MCF 10A (cell line): ENCODE results near the gene CCDC57. TPM values are rescaled to one million over a fixed set of nuclear protein-coding genes. Genes with fewer than 3 reads are reported as not detected.

Experiments
- BruUV-seq: library from RNA; stranded (reverse); fragments of 400-500 nt; replicated peaks from 2 replicates; lab custom pipeline; 2021; lab: Mats Ljungman, UMichigan
- CTCF ChIA-PET: fragments of 300-600 bp; sonication (Branson Sonifier 250); formaldehyde crosslinking; extraction: SDS; loops from one replicate; lab custom pipeline; 2021; ENCODE audit warnings: antibody characterized with exemption, inconsistent platforms; lab: Yijun Ruan, JAX
- POLR2A ChIA-PET: fragments of 300-600, 350-650 bp; sonication (Branson Sonifier 250); formaldehyde crosslinking; extraction: SDS; loops from one replicate; lab custom pipeline; 2020; ENCODE audit warnings: antibody characterized with exemption, inconsistent platforms; lab: Yijun Ruan, JAX
- DNase-seq: peaks from one replicate; pipeline ENCODE4 v3.0.0-alpha.2; 2018; ENCODE audit not compliant: unreplicated experiment
- H3K27ac Mint-ChIP-seq: one replicate; pipeline ENCODE4 v1.8.0; 2022; ENCODE audit warnings: mild to moderate bottlenecking, low read depth, mixed read lengths; ENCODE audit not compliant: unreplicated experiment
- H3K27me3 Mint-ChIP-seq: one replicate; pipeline ENCODE4 v1.8.0; 2022; ENCODE audit warnings: mixed read lengths; ENCODE audit not compliant: insufficient read depth, unreplicated experiment
- H3K36me3 Mint-ChIP-seq: one replicate; pipeline ENCODE4 v1.8.0; 2022; ENCODE audit warnings: mild to moderate bottlenecking, moderate library complexity, mixed read lengths; ENCODE audit not compliant: insufficient read depth, unreplicated experiment
- H3K4me1 Mint-ChIP-seq: one replicate; pipeline ENCODE4 v1.8.0; 2022; ENCODE audit warnings: mixed read lengths; ENCODE audit not compliant: insufficient read depth, unreplicated experiment
- H3K4me3 Mint-ChIP-seq: one replicate; pipeline ENCODE4 v1.8.0; 2022; ENCODE audit warnings: mild to moderate bottlenecking, moderate library complexity, mixed read lengths; ENCODE audit not compliant: unreplicated experiment
- H3K9me3 Mint-ChIP-seq: one replicate; pipeline ENCODE4 v1.8.0; 2022; ENCODE audit warnings: mixed read lengths; ENCODE audit not compliant: unreplicated experiment
- intact Hi-C: fragments of 100-400 bp; cut with micrococcal nuclease; formaldehyde crosslinking; loops from 2 replicates; pipeline ENCODE4 v1.14.1; 2022
- total RNA-seq: library from RNA; stranded (reverse); gene quantifications from 2 replicates; pipeline ENCODE4 v1.2.3, GENCODE V29; 2022
- TF ChIP-seq, protein P1 (sequence below): fragments of 200-600 bp; IDR thresholded peaks from one replicate; pipeline ENCODE4 v1.8.0; 2022; ENCODE audit warnings: antibody characterized with exemption, mild to moderate bottlenecking; ENCODE audit not compliant: unreplicated experiment

Gene CCDC57
- total RNA-seq, 1 experiment from 2014 or later: 86.8 TPM

DNA sequence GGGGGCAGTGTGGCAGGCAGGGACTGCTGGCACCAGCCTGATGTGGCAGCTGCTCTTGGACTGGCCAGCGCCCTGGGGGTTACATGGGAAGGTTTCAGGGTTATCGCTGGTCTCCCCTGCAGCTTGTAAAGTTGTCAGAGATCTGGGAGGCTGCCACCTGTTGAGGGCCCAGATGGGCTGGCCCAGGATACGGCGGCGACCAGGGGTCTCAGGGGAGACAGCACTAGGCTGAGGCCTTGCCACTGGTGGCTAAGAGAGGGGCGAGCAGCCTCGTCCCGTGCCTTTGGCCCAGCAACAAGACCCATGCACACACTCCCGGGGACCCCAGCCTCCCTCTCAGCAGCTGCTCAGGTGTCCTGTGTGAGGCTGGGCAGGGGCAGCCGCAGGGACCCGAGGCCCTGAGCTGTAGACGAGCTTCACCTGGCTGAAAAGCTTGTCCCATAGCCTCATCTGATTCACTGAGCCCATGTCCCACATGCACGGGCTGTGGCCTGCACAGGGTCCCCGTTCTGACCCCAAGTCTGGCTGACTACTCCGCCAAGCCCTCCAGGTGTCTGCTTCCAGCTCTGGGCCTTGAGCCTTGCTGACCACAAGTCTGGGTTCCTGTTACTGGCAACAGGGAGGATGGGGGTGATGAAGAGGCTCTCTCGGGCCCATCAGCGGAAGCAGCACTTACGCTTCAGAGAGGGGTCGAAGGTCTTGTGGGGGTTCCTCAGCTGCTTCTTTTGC is 153.2 kb downstream of the CCDC57 start:
- Mint-ChIP-seq H3K27ac (no peak overlapping the region), H3K27me3 (no peaks in the 10 kb centered on the region), H3K4me1 (no peaks in the 10 kb centered on the region), H3K36me3 (peaks cover 49% of the 10 kb centered on the region), H3K4me3 (no peak overlapping the region), H3K9me3 (no peaks in the 10 kb centered on the region)
- intact Hi-C loops: no loop called here
- POLR2A ChIA-PET: interaction anchor here (0.5 to 1.2 kb wide), 3 partner anchors 17 to 46 kb away, joined by 3 read pairs; no protein-coding TSS in a partner anchor
- no peak for DNase-seq
- no TSS peak for BruUV-seq
- TF ChIP-seq, protein P1, sequence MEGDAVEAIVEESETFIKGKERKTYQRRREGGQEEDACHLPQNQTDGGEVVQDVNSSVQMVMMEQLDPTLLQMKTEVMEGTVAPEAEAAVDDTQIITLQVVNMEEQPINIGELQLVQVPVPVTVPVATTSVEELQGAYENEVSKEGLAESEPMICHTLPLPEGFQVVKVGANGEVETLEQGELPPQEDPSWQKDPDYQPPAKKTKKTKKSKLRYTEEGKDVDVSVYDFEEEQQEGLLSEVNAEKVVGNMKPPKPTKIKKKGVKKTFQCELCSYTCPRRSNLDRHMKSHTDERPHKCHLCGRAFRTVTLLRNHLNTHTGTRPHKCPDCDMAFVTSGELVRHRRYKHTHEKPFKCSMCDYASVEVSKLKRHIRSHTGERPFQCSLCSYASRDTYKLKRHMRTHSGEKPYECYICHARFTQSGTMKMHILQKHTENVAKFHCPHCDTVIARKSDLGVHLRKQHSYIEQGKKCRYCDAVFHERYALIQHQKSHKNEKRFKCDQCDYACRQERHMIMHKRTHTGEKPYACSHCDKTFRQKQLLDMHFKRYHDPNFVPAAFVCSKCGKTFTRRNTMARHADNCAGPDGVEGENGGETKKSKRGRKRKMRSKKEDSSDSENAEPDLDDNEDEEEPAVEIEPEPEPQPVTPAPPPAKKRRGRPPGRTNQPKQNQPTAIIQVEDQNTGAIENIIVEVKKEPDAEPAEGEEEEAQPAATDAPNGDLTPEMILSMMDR: no peak
- CTCF ChIA-PET: interaction anchor here (1.2 kb wide), 1 partner anchor 9 kb away, joined by 3 read pairs; no protein-coding TSS in a partner anchor

DNA sequence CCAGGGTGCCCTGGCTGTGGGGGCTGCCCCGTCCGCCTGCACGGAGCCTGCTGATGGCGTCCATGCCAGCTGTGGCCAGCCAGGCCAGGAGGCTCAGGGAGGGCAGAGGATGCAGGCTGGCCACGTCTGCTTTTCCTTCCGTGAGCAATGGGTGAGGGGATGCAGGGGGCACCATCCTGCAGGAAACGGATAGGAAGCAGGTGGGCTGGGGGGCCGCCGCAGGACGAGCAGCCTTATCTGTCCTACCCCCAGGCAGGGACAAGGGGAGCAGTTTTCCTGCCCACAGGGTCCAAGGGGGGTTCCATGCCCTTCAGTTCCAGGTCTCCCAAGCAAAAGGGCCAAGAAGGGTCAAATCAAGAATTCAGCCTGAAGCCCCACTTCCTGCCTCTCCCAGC is 153.8 kb downstream of the CCDC57 start:
- TF ChIP-seq, protein P1: no peak
- Mint-ChIP-seq H3K4me3 (no peak overlapping the region), H3K9me3 (no peaks in the 10 kb centered on the region), H3K4me1 (no peaks in the 10 kb centered on the region), H3K36me3 (peaks cover 53% of the 10 kb centered on the region), H3K27me3 (no peaks in the 10 kb centered on the region), H3K27ac (no peak overlapping the region)
- DNase-seq: no peak
- intact Hi-C loops: no loop called here
- ChIA-PET POLR2A (no interaction called here), CTCF (interaction anchor here (0.8 kb wide), 1 partner anchor 99 kb away, joined by 3 read pairs; no protein-coding TSS in a partner anchor)
- no TSS peak for BruUV-seq

DNA sequence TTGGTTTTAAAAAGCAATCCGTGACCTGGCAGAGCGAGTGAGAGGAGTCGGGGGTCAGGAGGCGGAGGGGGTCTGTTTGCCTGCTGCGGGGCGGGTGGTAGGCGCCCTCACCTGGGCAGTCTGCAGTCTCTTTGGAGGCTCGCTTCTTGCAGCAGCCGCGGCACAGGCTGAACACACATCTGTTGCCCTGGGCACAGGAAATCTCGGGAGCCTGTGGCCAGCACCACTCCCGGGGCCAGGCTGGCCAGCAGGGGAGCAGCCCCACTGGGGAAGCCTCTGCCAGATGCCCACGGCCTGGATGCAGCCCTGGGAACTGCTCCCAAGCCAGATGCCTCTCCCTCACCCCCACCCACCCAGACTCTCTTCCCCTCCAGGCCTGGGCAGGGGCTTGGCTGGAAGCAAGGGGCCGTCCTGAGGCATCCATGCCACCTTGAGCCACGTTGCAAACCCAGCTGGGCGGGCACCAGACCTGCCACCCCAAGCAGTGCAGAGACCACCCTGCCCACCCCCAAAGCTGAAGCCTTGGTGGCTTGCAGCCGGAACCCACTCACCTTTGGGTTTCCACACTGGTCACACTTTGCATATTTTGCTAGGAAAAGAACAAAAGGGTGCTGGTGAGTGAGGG is 154.3 kb downstream of the CCDC57 start:
- CTCF ChIA-PET: interaction anchor here (0.8 kb wide), 1 partner anchor 99 kb away, joined by 3 read pairs; no protein-coding TSS in a partner anchor

More for the DNA sequence above, 154.3 kb downstream of the CCDC57 start:
- POLR2A ChIA-PET: no interaction called here
- Mint-ChIP-seq H3K9me3 (no peaks in the 10 kb centered on the region), H3K4me3 (no peak overlapping the region), H3K27ac (no peak overlapping the region), H3K4me1 (no peaks in the 10 kb centered on the region), H3K36me3 (peaks cover 53% of the 10 kb centered on the region), H3K27me3 (no peaks in the 10 kb centered on the region)
- BruUV-seq: no TSS peak
- no peak for DNase-seq
- TF ChIP-seq, protein P1: no peak
- intact Hi-C loops: no loop called here
